Stomach (tissue), 4 donors: ENCODE measurements around the gene RAI14.

Source experiments
- CTCF ChIP-seq, 7 experiments: fragments of 450-650 bp in 4 of 7; fragments of 200-600 bp in 3 of 7; sonication (generic) in 3 of 7; IDR thresholded peaks; one replicate each; pipeline ENCODE4 v1.5.1; 2016 to 2019; ENCODE audit warnings: antibody characterized with exemption in 7 of 7, control low read depth in 2 of 7, mild to moderate bottlenecking in 1 of 7
- EP300 ChIP-seq: sonication (generic); formaldehyde crosslinking; IDR thresholded peaks from one replicate; pipeline ENCODE4 v1.6.1; 2017; ENCODE audit warnings: antibody characterized with exemption
- POLR2A ChIP-seq, 4 donors: fragments of 450-650 bp; IDR thresholded peaks; one replicate each; pipeline ENCODE4 v1.6.1; 2016; ENCODE audit warnings: antibody characterized with exemption in 4 of 4, control low read depth in 2 of 4, mild to moderate bottlenecking in 1 of 4, moderate library complexity in 1 of 4
- POLR2AphosphoS5 ChIP-seq, 3 donors: sonication (generic); formaldehyde crosslinking; IDR thresholded peaks; one replicate each; pipeline ENCODE4 v1.6.1; 2016; ENCODE audit warnings: antibody characterized with exemption in 3 of 3

DNA sequence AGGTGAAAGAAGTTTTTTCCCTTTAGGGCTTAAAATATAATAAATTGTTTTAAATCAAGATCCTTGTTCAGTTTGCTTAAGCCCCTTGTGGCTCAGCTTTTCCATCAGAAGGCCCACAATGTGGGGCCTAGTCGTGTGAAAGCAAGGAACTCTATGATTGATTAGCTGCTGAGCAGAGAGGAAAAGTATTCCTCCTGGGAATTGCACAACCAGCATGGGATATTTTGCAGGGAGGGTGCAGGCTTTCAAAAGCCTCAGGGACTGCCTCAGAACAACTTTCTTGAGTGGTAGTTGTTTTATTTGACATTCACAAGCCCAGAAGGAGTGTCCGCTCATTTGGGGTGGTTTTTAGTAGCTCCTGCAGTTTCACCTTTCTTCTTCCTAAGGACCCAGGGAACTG lies 202.7 kb downstream of the RAI14 start:
- TF ChIP-seq EP300 (no peak), CTCF (IDR thresholded peaks at IDR 0.05) (no peak), POLR2A (IDR thresholded peaks at IDR 0.05) (no peak), POLR2AphosphoS5 (IDR thresholded peaks at IDR 0.05) (no peak)
